OCI-LY1 (cell line): ENCODE results near the gene SLK.

ENCODE experiments used
- H2AFZ ChIP-seq: fragments of 200-600 bp; sonication (generic), shearing (Covaris generic); 2 replicates; pipeline ENCODE4 v1.6.0; 2014; ENCODE audit warnings: antibody characterized with exemption, mild to moderate bottlenecking, low read length
- H3F3A ChIP-seq: fragments of 200-600 bp; sonication (generic), shearing (Covaris generic); 2 replicates; pipeline ENCODE4 v1.6.0; 2014; ENCODE audit warnings: mild to moderate bottlenecking, antibody characterized with exemption, low read length, moderate library complexity; ENCODE audit not compliant: insufficient read depth
- H3K27ac ChIP-seq: fragments of 200-600 bp; sonication (generic); 2 replicates; pipeline ENCODE4 v1.5.1; 2014; ENCODE audit warnings: low read length, mixed run types, mild to moderate bottlenecking, low read depth; ENCODE audit not compliant: poor library complexity, severe bottlenecking
- H3K27me3 ChIP-seq: fragments of 200-600 bp; sonication (generic); 2 replicates; pipeline ENCODE4 v1.6.0; 2014; ENCODE audit warnings: antibody characterized with exemption, mild to moderate bottlenecking, low read length, moderate library complexity; ENCODE audit not compliant: insufficient read depth
- H3K36me3 ChIP-seq: fragments of 200-600 bp; sonication (generic); 2 replicates; pipeline ENCODE4 v1.6.1; 2014; ENCODE audit warnings: mild to moderate bottlenecking, antibody characterized with exemption, low read length, moderate library complexity, mixed read lengths; ENCODE audit not compliant: insufficient read depth
- H3K4me1 ChIP-seq: fragments of 200-600 bp; sonication (generic); 2 replicates; pipeline ENCODE4 v1.5.1; 2014; ENCODE audit warnings: mild to moderate bottlenecking, low read length, moderate library complexity; ENCODE audit not compliant: insufficient read depth, severe bottlenecking
- H3K4me2 ChIP-seq: fragments of 200-600 bp; sonication (generic), shearing (Covaris generic); 2 replicates; pipeline ENCODE4 v1.6.1; 2014; ENCODE audit warnings: low read length
- H3K4me3 ChIP-seq: fragments of 200-600 bp; sonication (generic); 2 replicates; pipeline ENCODE4 v1.5.1; 2014; ENCODE audit warnings: low read length, low read depth, mild to moderate bottlenecking, mixed read lengths; ENCODE audit not compliant: poor library complexity, severe bottlenecking
- H3K79me2 ChIP-seq: fragments of 200-600 bp; shearing (Covaris generic); 2 replicates; pipeline ENCODE4 v1.6.1; 2016; ENCODE audit warnings: mixed run types, low read length, mixed read lengths; ENCODE audit not compliant: insufficient read depth
- H3K9ac ChIP-seq: fragments of 200-600 bp; sonication (generic), shearing (Covaris generic); 2 replicates; pipeline ENCODE4 v1.6.1; 2014; ENCODE audit warnings: mild to moderate bottlenecking, low read length, mixed read lengths
- H3K9me2 ChIP-seq: fragments of 200-600 bp; sonication (generic), shearing (Covaris generic); 2 replicates; pipeline ENCODE4 v1.6.1; 2014; ENCODE audit warnings: low read depth, mild to moderate bottlenecking, low read length, mixed read lengths
- H3K9me3 ChIP-seq: fragments of 200-600 bp; shearing (Covaris generic); 2 replicates; pipeline ENCODE4 v1.6.1; 2014; ENCODE audit warnings: low read length, mixed read lengths
- H4K20me1 ChIP-seq: fragments of 200-600 bp; sonication (generic), shearing (Covaris generic); 2 replicates; pipeline ENCODE4 v1.6.0; 2016; ENCODE audit warnings: mild to moderate bottlenecking, low read length; ENCODE audit not compliant: insufficient read depth
- CTCF ChIP-seq: fragments of 200-600 bp; sonication (generic), shearing (Covaris generic); IDR thresholded peaks from 2 replicates; pipeline ENCODE4 v1.5.1; 2017; ENCODE audit warnings: mild to moderate bottlenecking, antibody characterized with exemption, low read length, moderate library complexity, mixed read lengths
- EZH2 ChIP-seq: fragments of 200-600 bp; sonication (generic), shearing (Covaris generic); IDR thresholded peaks from 2 replicates; pipeline ENCODE4 v1.8.0; 2017; ENCODE audit warnings: borderline replicate concordance, mixed run types, mild to moderate bottlenecking, antibody characterized with exemption, low read length, moderate library complexity, mixed read lengths

SLK gene

GRCh38 chr10:103925591-103925990 lies 41.3 kb upstream of the SLK start:
- H3K9me3 ChIP-seq: no peaks in the 10 kb centered on the region
- TF ChIP-seq EZH2: no peak
- TF ChIP-seq CTCF: no peak
- H3F3A ChIP-seq: no peaks in the 10 kb centered on the region
- H3K4me1 ChIP-seq: peaks cover 8% of the 10 kb centered on the region
- no peak overlapping the region for H3K9ac ChIP-seq
- H3K27me3 ChIP-seq: no peaks in the 10 kb centered on the region
- H3K4me2 ChIP-seq: no peak overlapping the region
- H4K20me1 ChIP-seq: no peaks in the 10 kb centered on the region
- H3K36me3 ChIP-seq: no peaks in the 10 kb centered on the region
- H3K79me2 ChIP-seq: no peaks in the 10 kb centered on the region
- H2AFZ ChIP-seq: no peak overlapping the region
- H3K9me2 ChIP-seq: no peaks in the 10 kb centered on the region
- H3K4me3 ChIP-seq: no peak overlapping the region
- no peak overlapping the region for H3K27ac ChIP-seq

GRCh38 chr10:103926722-103927319 lies 40.1 kb upstream of the SLK start:
- Histone ChIP-seq H3K27ac (no peak overlapping the region), H3K27me3 (0 out of 2 replicates have a peak, but pooled peaks cover 4% of the 10 kb centered on the region), H4K20me1 (no peaks in the 10 kb centered on the region), H3K9me2 (no peaks in the 10 kb centered on the region), H3K79me2 (no peaks in the 10 kb centered on the region), H3K9me3 (no peaks in the 10 kb centered on the region), H3K9ac (no peak overlapping the region), H3F3A (no peaks in the 10 kb centered on the region), H3K4me2 (no peak overlapping the region), H3K4me1 (peaks cover 1% of the 10 kb centered on the region), H3K36me3 (no peaks in the 10 kb centered on the region), H2AFZ (no peak overlapping the region), H3K4me3 (no peak overlapping the region)
- no peak for TF ChIP-seq EZH2
- TF ChIP-seq CTCF: no peak

GRCh38 chr10:103928784-103929183 lies 38.2 kb upstream of the SLK start:
- no peak overlapping the region for H2AFZ ChIP-seq
- no peaks in the 10 kb centered on the region for H3K9me2 ChIP-seq
- no peak overlapping the region for H3K4me2 ChIP-seq
- H3K4me3 ChIP-seq: no peak overlapping the region
- H3K27ac ChIP-seq: no peak overlapping the region
- 0 out of 2 replicates have a peak, but pooled peaks cover 5% of the 10 kb centered on the region for H3K27me3 ChIP-seq
- H3K9ac ChIP-seq: no peak overlapping the region
- no peaks in the 10 kb centered on the region for H3K79me2 ChIP-seq
- H3K9me3 ChIP-seq: no peaks in the 10 kb centered on the region
- H3K4me1 ChIP-seq: no peaks in the 10 kb centered on the region
- no peaks in the 10 kb centered on the region for H3F3A ChIP-seq
- no peak for TF ChIP-seq EZH2
- H3K36me3 ChIP-seq: no peaks in the 10 kb centered on the region
- no peaks in the 10 kb centered on the region for H4K20me1 ChIP-seq

- H3K79me2 ChIP-seq: no peaks in the 10 kb centered on the region
- H3K9ac ChIP-seq: no peak overlapping the region
- no peak overlapping the region for H3K27ac ChIP-seq
- no peaks in the 10 kb centered on the region for H3F3A ChIP-seq
- no peak overlapping the region for H3K4me3 ChIP-seq
- 0 out of 2 replicates have a peak, but pooled peaks cover 5% of the 10 kb centered on the region for H3K27me3 ChIP-seq
- no peak overlapping the region for H2AFZ ChIP-seq
- H4K20me1 ChIP-seq: no peaks in the 10 kb centered on the region
- no peaks in the 10 kb centered on the region for H3K9me3 ChIP-seq
- no peak overlapping the region for H3K4me2 ChIP-seq
- H3K4me1 ChIP-seq: no peaks in the 10 kb centered on the region
- H3K9me2 ChIP-seq: no peaks in the 10 kb centered on the region
- TF ChIP-seq EZH2 (no peak), CTCF (no peak)
- H3K36me3 ChIP-seq: no peaks in the 10 kb centered on the region
Observed at GRCh38 chr10:103929381-103929921, 37.5 kb upstream of the SLK start.
